ENCODE results near the gene P4HB. TPM values are rescaled to one million over a fixed set of nuclear protein-coding genes. Genes with fewer than 3 reads are reported as not detected.
A peak's percentile ranks its signal among the peaks of the same experiment; 100 is the strongest.

Gene P4HB
- total RNA-seq, 1 experiment from 2014 or later: 958 TPM

GRCh38 chr17:81860756-81861568, 627 bp upstream of the P4HB start:
- H3K36me3 ChIP-seq (ENCODE audit: control insufficient read depth, insufficient read depth, low read length): peaks cover 6% of the 10 kb centered on the region
- intact Hi-C loops (cut with micrococcal nuclease; ENCODE audit: unreplicated experiment): loop anchor here (1.0 kb wide), 2 partner anchors 11 to 28 kb away; partner anchors contain the start of gene MCRIP1

GRCh38 chr17:81858967-81859905, 1.1 kb downstream of the P4HB start:
- Histone ChIP-seq H3K9me3 (no peaks in the 10 kb centered on the region), H3K4me1 (peaks cover 17% of the 10 kb centered on the region), H3K4me3 (ENCODE audit: low read depth, low read length) (peak overlapping the region; percentile 84), H3K27me3 (replicated peaks; ENCODE audit: control insufficient read depth, insufficient read depth, low read length) (no peaks in the 10 kb centered on the region), H3K36me3 (ENCODE audit: control insufficient read depth, insufficient read depth, low read length) (peaks cover 8% of the 10 kb centered on the region)
- peaks cover 98% of the 10 kb centered on the region for H3K36me3 Mint-ChIP-seq (ENCODE audit: insufficient read depth, unreplicated experiment)
- no peaks in the 10 kb centered on the region for H3K27me3 Mint-ChIP-seq (ENCODE audit: insufficient read depth, unreplicated experiment)
- ChIA-PET CTCF (interaction anchor here (0.5 to 1.2 kb wide), 2 partner anchors 37 to 190 kb away, joined by 3 to 4 read pairs; no protein-coding TSS in a partner anchor), POLR2A (interaction anchor here (0.6 to 0.8 kb wide), 3 partner anchors 18 to 26 kb away, joined by 4 to 8 read pairs (median 4); partner anchors contain the start of gene MCRIP1)
- H3K27ac Mint-ChIP-seq (ENCODE audit: unreplicated experiment): peak overlapping the region; percentile 94
- intact Hi-C loops (cut with micrococcal nuclease; ENCODE audit: unreplicated experiment): no loop called here
- DNase-seq: peak in 1 of 2 experiments; percentile 37
- peak overlapping the region; percentile 89 for H3K4me3 Mint-ChIP-seq (ENCODE audit: unreplicated experiment)
- peaks cover 18% of the 10 kb centered on the region for H3K4me1 Mint-ChIP-seq (ENCODE audit: low read depth, unreplicated experiment)
- H3K9me3 Mint-ChIP-seq (ENCODE audit: unreplicated experiment): no peaks in the 10 kb centered on the region
- TSS peak; percentile 54 for BruUV-seq (replicated peaks)
- no peak for TF ChIP-seq CTCF (IDR thresholded peaks at IDR 0.05; ENCODE audit: insufficient read depth in 1 of 2, low read depth in 1 of 2, low read length in 1 of 2, severe bottlenecking in 1 of 2, unreplicated experiment in 1 of 2)

More at GRCh38 chr17:81860756-81861568, 627 bp upstream of the P4HB start:
- H3K36me3 Mint-ChIP-seq (ENCODE audit: insufficient read depth, unreplicated experiment): peaks cover 98% of the 10 kb centered on the region
- POLR2A ChIA-PET: interaction anchor here (0.5 to 1.2 kb wide), 9 partner anchors 9 to 494 kb away, joined by 3 to 7 read pairs (median 3); partner anchors contain the start of genes ALYREF, DCXR and MCRIP1
- DNase-seq: peak; percentile 99 to 100
- H3K27ac Mint-ChIP-seq (ENCODE audit: unreplicated experiment): peak overlapping the region; percentile 94
- H3K4me1 Mint-ChIP-seq (ENCODE audit: low read depth, unreplicated experiment): peaks cover 18% of the 10 kb centered on the region
- H3K27me3 ChIP-seq (replicated peaks; ENCODE audit: control insufficient read depth, insufficient read depth, low read length): no peaks in the 10 kb centered on the region
- H3K4me1 ChIP-seq: peaks cover 17% of the 10 kb centered on the region
- TF ChIP-seq CTCF (IDR thresholded peaks at IDR 0.05; ENCODE audit: insufficient read depth in 1 of 2, low read depth in 1 of 2, low read length in 1 of 2, severe bottlenecking in 1 of 2, unreplicated experiment in 1 of 2): no peak
- no peaks in the 10 kb centered on the region for H3K9me3 Mint-ChIP-seq (ENCODE audit: unreplicated experiment)
- peak overlapping the region; percentile 89 for H3K4me3 Mint-ChIP-seq (ENCODE audit: unreplicated experiment)
- CTCF ChIA-PET: interaction anchor here (1.1 kb wide), 1 partner anchor 54 kb away, joined by 4 read pairs; no protein-coding TSS in a partner anchor
- H3K27me3 Mint-ChIP-seq (ENCODE audit: insufficient read depth, unreplicated experiment): no peaks in the 10 kb centered on the region
- H3K4me3 ChIP-seq (ENCODE audit: low read depth, low read length): peak overlapping the region; percentile 61
- BruUV-seq (replicated peaks): TSS peak; percentile 47
- H3K9me3 ChIP-seq: no peaks in the 10 kb centered on the region

Measured in Caco-2 (cell line).